Limb (tissue), 2 donors: Measurements from ENCODE around the gene RAB38.

ENCODE experiments used
- DNase-seq, 2 donors: peaks; one replicate each; pipeline ENCODE4 v3.0.0-alpha.2; 2016; ENCODE audit errors: extremely low spot score in 2 of 2

RAB38 gene

DNA sequence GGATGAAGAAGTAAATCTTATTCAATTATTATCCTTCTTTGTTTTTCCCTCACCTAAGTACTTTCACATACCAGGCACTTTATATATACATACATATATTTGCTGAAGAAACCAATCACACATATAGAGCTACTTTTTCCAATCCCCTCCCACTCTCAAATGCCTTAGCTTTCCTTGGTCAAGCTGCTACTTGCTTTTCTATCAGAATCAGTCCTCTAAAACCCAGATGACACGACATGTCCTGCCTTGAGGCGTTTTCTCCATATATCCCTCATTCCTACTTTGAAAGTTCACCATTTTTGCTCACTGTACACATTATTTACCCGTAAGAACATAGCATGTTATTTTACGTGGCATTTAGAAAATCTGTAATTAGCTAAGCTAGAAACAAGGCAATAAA lies 5.4 kb downstream of the RAB38 start:
- no peak for DNase-seq

DNA sequence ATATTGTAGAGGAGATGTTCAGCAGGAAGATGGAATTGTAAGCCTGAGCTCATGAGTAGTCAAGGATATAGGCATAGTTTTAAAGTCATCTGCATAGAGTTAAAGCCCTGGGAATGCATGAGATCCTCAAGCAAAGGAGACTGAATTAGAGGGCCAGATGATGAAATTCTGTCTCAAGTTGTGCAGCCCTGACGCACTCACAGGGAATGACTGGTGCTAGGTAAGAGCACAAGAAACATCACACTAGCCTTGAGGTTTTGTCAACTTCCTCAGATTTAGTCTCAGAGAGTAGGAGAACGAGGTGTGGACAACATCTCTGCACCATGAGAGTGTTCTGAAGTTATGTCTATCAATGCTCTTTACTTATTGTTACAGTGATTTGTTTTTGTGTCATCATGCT lies 5.8 kb downstream of the RAB38 start:
- no peak for DNase-seq

DNA sequence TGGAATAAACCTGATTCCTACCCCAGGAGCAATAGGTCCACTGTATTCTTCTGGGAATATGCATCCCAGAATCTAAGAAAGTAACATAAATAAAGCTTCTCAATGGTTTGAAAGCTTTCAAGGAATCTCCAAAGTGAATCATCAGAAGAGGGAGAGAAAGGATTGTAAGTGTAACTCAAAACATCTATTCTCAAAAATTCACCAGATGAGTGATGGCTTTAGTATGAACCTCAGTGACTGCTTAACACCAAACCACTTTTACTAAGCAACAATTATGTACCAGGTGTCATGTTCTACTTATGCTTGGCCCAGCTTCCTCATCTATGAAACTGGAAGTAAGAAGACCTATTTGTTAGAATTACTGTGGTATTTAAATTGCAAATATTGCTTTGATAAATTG lies 7.4 kb downstream of the RAB38 start:
- DNase-seq: no peak

DNA sequence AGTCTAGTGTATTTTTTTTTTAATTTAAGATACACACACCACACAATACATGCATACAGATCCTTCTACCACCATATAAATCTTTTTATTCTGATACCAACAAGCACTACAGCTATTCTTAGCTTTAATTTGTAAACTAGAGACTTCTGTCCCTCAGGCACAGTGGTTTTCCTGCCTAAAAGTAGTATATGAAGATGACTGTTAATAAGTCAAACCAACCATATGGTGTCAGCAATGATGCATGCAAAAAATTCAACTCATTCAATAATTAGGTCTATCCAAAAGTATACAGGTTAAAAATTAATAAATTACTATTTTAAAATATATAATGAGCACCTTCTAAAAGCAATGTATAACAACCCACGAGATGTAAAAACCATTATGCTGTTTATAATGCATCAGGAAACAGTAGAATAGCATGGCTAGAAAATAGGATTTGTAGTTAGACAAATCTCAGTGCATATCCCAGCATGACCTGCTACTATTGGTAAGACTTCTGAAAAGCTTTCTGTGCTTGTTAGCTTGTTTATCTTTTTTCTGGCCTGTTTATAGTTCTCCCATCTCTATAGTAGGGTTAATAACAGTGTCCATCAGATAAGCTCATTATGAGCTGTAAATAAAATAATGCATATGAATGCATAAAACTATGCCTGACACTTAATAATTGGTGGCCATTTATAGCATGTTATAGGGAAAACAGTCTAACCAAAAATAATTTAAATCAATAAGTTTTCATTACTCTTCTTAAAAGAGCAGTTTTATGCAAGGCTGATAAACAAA lies 10.2 kb downstream of the RAB38 start:
- DNase-seq: no peak

DNA sequence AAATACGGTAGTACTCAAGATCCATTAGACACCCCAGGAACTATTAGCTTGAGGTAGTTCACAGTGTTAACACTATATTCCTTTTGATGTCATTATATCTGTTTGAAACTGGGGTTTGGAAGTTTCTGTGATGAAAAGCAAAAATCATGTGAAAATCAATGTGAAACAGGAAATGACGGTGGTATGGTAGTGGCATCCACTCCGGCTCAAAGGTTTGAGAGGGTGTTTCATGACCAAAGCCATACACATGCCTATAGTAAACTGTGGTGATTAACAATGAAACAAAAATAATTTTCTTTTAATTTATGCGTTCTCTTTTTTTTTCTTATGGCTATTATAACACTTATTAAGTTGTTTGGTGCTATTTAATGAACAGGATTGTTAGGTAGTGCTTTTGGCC lies 10.9 kb downstream of the RAB38 start:
- DNase-seq: no peak

DNA sequence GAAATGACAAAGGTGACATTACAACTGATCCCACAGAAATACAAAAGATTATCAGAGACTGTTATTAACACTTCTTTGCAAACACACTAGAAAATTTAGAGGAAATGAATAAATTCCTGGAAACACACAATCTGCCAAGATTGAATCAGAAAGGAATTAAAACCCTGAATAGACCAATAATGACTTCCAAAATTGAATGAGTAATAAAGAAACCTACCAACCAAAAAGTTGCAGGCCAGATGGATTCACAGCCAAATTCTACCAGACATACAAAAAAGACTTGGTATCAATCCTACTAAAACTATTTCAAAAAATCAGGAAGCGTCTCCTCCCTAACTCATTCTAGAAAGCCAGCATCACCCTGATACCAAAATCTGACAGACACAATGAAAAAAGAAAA lies 17.2 kb downstream of the RAB38 start:
- no peak for DNase-seq

DNA sequence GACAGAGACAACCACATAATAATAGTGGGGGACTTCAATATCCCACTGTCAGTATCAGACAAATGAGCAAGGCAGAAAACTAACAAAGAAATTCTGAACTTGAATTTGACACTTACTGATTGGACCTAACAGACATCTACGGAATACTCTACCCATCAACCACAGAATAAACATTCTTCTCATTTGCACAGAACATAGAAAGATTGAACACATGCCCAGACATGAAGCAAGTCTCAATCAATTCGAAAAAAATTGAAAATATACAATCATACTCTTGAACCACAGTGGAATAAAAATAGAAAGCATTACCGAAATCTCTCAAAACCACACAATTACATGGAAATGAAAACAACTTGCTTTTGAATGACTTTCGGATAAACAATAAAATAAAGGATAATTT lies 17.9 kb downstream of the RAB38 start:
- DNase-seq: no peak

DNA sequence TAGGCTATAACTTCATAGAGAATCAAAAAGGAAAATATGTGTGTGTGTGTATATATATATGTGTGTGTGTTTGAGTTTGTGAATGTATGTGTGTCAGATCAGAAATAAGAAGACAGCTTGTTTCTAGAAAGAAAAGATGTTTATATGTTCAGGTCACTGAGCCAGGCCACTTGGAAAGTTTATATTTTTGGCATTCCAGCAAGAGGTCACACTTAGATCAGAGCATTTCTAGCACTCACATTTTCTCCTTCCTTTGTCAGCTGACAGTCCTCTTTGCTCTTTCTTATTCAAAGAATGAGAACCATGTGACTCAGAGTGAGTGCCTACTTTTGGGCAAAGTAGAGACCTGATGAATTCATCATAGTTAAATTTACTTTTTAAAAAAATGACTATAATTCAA lies 22.9 kb downstream of the RAB38 start:
- DNase-seq: no peak

DNA sequence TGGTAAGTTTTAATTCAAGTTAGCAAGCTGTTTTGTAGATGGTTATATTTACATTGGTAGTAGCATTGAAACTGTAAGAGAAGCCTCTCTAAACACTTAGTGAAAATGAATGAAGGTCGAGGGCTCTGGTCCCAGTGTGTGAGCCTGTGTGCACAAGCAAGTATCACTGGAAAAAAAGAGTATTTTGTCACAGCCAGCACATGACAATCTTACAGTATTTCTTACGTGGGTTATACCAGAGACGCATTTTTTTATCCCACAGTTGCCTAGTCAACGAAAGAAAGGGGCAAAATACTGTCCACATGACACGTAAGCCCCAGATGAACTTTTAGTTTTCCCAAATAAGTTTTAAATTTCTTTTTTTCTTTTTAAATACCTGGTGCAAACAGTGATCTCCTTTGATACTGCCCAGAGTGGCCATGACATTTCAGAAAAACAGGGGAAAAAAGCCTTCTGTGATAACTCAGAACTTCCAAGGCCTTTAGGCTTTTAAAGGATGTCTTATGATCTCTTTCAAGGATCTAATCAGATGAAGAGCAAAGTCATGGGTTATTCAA lies 23.5 kb downstream of the RAB38 start:
- DNase-seq: no peak

DNA sequence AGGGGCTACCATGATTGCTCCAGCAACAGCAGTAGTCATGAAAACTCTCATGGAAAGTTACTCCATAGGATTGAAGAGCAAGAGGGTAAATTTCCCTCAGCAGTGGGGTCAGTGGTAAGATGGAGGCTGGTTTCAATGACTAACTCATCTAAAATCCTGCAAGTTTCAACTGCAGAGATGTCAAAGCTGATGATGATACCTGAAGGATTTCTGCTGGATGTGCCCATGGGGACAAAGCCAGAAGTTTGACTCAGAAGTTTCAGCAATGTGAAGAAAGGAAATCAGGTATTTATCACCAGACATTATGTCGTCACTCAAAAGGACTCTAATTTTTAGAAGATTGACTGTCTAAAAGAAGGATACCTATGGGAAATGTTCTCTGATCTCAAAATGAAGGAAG lies 29.1 kb downstream of the RAB38 start:
- no peak for DNase-seq

DNA sequence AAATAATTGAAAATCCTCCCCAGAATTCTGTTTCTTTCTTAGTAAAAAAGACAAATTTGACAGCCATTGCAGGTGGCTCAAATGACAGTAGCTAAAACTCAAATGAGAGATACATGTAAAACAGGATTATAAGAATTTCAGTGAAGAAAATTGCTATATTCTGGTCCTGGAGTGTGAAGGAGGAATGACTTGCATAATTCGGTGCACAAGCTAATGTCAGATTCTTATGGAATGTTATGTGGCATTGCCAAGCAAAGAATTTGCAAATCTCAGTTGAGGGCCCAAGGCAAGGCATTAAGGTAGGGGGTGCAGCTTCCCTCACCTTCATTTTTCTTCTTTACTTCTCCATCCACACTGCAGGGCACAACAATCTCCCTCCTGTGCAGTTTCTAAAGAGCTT lies 35.4 kb downstream of the RAB38 start:
- DNase-seq: no peak

DNA sequence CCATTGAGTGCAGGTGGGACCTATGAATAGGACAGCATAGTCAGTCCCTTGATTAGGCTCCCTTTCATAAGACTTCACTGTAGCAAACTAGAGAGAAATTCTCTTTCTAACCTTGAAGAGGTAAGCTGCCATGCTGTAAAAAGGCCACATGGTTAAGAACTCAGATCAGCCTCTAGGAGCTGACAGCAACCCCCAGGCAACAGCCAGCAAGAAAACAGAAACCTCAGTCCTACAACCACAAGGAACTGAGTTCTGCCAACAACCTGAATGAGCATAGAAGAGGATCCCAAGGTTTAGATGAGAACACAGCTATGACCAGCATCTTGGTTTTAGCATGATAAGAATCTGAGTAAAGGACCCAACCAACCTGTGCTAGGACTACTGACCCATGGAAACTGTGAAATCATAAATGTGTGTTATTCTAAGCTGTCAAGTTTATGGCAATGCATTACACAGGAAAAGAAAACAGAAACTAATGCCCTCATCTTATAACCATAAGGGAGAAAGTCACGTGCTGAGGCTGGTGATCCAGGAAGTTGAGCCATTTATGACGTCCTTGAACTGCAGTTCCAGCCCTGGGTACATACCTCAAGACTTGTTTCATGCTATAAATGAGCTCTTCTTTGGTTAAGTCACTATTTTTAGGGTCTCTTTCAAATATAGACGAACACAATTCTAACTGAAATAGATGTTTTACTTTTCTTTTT lies 43.3 kb downstream of the RAB38 start:
- no peak for DNase-seq

DNA sequence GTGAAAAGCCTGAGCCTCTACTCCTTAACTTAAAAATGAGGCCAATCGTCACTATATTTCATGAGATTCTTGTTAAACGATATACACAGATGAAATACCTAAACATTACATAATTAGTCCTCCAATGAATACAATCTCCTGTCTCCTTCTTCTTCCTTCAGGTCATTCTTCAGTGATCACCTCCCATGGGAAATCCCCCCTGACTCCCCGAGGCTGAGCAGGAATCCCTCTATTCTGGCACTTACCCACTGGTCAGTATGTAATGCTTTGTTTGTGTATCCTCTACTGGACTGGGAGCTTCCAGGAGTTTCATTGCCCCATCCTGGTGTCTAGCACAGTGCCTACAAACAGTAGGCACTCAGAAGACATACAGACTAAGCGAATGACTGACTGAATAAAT lies 52.3 kb downstream of the RAB38 start:
- DNase-seq: no peak

DNA sequence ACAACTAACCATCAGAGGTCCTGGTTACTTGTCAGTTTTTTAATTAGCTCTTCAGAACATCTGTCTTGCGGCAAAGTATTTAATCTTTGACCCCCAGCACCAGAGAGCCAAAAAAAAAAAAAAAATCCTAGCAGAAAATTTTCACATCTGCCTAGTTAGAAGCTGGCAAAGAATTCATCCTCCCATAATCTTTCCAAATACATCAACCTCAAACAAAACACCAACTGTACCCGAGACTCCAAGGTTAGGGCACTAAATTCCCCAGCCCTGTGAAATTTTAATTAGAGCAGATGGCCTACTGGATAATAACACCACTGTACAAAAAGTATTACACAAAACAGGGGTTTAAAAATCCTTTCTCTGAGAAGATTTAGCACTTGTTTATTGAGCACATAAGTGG lies 55.7 kb downstream of the RAB38 start:
- DNase-seq: no peak

DNA sequence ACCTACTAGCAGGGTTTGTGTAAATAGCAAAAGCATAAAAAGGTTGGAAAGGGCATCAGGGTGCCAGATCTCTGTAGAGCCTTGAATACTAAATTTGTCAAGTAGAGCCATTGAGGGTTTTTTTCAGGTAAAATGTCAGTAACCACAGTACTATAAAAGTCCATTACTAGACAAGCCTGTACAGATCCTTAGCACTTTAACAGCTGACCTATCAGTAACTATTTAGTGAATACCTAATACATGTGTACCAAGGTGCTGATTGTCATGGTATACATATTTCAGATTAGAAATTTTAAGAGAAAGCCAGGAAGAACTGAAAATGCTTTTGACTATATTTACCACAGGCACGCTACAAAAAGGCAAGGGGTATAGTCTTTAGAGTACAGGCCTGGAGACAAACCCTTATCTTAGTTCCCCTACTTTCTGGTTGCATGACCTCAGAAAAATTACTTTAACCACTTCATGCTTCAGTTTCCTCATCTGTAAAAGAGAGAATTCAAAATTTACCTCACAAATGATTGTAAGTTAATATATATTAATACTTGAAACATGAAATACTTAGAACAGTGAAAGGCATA lies 57.9 kb downstream of the RAB38 start:
- DNase-seq: no peak

DNA sequence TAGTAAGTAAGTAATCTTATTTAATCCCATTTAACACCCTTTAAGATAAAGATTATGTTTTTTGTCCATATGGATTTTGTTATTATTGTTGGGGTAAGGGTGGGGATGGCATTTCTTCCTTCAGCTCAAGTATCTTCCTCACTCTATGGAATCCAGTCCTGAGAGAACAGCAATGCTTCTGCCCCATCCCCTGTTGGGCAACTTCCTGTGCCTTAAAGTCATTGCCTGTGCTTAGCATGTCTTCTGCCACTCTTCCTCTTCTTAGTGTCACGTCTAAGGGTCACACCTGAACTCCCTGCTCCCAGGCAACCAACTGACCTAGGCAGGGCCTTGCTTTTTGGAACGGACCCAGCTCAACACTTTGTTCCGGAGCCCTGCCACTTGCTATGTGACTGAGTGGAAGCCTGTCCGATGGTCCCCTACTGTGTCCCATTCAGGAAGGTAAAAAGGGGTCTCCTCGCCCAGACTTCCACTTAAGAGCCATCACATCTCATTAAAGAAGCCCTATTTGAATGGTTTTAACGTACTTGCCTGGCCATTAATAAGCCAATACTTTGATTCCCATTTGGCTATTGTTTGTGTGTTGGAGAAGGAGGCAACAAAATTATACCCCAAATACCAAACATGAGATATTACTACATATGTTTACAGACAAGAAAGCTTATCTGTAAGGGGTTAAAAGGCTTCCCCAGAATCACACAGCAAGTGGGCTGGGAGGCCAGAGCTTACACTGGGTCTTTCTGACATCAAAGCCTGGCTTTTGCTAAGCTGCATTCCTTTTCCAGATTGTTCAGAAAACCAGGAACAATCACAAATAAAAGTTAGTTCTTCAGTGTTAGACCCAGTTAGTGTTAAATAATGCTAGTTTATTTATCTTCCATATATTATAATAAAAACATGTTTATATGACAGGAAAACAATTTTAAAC lies 59.2 kb downstream of the RAB38 start:
- no peak for DNase-seq

DNA sequence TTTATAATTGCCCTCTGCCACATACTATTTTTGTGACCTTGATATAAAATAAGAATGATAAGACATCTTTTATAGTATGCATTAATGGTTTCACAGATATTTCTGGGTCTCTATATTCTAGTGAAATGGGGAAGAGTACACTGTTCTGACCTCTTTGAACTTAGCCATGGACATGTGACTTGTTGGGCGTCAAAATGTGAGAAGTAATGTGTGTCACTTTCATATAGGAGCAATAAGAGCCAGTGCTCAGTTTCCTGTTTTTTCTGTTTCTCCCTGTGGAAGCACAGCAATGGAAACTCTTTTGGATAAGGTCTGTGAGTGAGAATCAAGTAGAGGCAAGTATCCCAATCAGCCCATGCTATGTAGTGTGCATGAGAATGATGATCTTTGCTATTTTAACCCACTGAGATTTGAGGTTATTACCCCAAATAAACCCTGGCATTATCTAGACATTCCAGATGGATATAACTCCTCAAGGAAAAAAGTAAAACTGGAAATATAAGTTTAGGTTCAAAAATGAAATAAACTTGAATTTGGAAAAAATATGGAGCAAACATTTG lies 60.7 kb downstream of the RAB38 start:
- no peak for DNase-seq

DNA sequence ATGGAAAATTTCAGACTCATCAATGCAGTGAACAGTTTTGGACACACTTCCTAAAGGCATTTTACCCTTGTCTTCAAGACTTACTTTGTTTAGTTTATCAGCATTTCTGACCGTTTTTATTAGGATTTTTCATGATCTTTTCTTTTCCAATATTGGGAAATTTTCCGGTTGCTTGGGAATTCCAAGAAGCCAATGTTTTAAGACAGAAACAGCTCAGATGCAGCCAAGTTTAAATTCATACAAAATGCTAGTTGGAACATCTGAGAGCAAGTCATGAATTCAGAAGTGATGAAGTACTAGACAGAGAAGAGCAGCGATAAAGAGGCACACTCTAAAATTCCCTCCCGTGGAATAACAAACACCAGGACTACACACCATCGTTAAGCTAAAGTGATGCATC lies 68.6 kb downstream of the RAB38 start:
- DNase-seq: no peak

DNA sequence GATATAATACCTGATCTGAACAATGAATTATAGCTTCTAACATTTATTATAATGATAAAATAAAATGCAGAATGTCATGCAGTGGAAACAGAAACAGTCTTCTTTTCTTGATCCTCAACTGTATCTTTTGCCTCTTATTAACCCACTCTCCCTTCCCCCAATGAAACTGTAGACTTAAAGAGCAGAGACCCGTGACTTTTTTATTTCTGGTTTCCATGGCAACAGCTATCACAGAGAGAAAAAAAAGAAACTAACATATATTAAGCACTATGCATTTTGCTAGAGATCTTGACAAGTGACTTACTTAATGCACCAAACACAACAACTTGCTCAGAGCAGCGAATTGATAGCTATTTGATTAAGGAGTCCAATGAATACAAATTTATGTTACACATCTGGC lies 69.3 kb downstream of the RAB38 start:
- DNase-seq: no peak

DNA sequence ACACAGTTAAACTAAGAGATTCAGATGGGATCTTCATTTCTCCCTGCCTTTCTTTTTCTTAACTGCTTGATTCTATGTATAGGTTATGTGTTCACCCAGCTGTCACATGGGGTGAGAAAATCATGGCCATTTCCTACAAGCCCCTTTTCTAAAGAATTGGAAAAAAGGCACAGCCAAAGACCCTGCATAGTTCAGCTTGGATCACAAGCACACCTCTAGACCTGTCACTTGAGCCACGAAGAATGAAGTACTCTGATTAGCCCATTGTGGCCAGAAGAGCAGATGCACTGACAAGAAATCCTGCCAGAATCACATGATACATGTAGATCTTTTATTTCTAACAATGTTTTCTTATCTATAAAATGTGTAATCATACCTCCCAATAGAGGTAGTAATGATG lies 69.7 kb downstream of the RAB38 start:
- no peak for DNase-seq

DNA sequence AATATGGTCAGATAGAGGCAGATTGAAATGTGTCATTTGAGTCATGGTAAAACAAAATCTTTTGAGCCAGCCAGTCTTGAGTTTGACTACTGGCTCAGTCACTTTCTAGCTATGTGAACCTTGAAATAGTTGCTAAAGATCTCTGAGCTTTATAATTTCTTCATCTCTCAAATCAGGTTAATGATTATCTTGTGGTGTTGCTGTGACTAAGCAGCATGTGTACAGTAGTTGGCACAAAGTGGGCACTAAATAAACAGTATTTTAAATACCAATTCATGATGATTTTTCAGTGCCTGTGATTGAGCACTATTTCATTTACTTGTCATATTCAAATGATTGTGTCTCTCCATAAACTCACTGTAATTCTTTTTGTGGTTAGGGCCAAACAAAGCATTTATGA lies 70.8 kb downstream of the RAB38 start:
- no peak for DNase-seq
